NB4 (cell line): ENCODE measurements around the gene CDK8.

Source experiments
- CTCF ChIP-seq: IDR thresholded peaks from one replicate; pipeline ENCODE4 v1.5.1; 2012; ENCODE audit warnings: low read depth, low read length
- POLR2A ChIP-seq: IDR thresholded peaks from 2 replicates; pipeline ENCODE4 v1.6.1; 2011; ENCODE audit warnings: mild to moderate bottlenecking; ENCODE audit not compliant: insufficient read length; ENCODE audit errors: extremely low read depth

- TF ChIP-seq CTCF, result no peak
- no peak for TF ChIP-seq POLR2A
These were observed 71.9 kb downstream of the CDK8 start for GRCh38 chr13:26325876-26326275.
